Hair follicular keratinocyte (primary cell): ENCODE results near the gene LCE4A. TPM values are rescaled to one million over a fixed set of nuclear protein-coding genes. Genes with fewer than 3 reads are reported as not detected.

ENCODE experiments used
- total RNA-seq: library from RNA; depleted of rRNA; stranded (reverse); fragments of >200 nt; gene quantifications from 2 replicates; pipeline ENCODE4 v1.2.3, GENCODE V29; 2015

Gene LCE4A, protein sequence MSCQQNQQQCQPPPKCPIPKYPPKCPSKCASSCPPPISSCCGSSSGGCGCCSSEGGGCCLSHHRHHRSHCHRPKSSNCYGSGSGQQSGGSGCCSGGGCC
- not detected in 2 replicates for total RNA-seq

DNA sequence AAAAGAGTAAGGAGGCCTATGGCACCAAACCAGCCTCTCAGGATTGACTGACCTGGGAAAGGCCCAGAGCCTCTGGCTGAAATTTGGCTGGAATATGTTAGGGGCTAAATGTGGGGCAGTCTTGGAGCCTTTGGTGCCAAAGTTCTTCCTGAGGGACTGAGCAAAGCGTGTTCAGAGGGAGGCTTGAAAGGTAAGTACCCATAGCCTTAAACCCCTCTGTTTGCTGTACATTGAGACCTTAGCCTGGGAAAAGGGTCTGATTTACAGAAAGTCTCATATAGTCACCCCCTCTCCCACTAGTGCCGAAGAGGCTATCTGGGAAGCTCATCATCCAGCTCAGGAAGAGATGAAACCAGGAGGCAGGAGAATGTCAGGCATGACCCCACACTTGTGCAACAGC lies at the start of gene LCE4A:
LCE4A (plus strand) TSS at position 301 of the 400 bp plus-strand sequence. CDS start 916 bp downstream, outside the sequence.

DNA sequence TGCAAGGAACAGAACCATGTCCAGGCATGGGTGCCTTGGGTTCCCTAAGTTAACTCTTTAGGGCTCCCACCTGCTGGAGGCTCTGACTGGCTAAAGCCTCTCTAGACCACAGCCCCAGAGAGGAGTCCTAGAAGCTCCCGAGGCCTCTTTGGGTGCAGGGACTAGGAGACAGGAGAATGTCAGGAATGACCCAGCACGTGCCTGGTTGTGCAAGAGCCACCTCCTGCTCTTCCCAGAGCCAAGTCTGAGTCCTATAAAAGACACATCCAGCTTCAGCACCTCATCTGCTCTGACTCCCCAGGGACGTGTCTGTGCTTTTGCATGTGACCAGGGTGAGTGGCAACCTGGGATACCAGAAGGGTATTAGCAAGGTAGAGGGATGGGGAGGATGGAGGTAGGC lies 44.9 kb upstream of the LCE4A start, which contains the start of gene LCE2D:
LCE2D (plus strand) TSS at position 283 of the 400 bp plus-strand sequence. CDS start 726 bp downstream, outside the sequence.

DNA sequence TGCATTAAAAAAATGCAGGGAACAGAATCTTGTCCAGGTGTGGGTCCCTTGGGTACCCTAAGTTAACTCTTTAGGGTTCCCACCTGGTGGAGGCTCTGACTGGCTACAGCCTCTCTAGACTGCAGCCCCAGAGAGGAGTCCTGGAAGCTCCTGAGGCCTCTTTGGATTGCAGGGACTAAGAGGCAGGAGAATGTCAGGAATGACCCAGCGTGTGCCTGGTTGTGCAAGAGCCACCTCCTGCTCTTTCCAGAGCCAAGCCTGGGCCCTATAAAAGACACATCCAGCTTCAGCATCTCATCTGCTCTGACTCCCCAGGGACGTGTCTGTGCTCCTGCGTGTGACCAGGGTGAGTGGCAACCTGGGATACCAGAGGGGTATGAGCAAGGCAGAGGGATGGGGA lies 33.0 kb upstream of the LCE4A start, which contains the start of gene LCE2C:
LCE2C (plus strand) TSS at position 297 of the 400 bp plus-strand sequence. CDS start 737 bp downstream, outside the sequence.

DNA sequence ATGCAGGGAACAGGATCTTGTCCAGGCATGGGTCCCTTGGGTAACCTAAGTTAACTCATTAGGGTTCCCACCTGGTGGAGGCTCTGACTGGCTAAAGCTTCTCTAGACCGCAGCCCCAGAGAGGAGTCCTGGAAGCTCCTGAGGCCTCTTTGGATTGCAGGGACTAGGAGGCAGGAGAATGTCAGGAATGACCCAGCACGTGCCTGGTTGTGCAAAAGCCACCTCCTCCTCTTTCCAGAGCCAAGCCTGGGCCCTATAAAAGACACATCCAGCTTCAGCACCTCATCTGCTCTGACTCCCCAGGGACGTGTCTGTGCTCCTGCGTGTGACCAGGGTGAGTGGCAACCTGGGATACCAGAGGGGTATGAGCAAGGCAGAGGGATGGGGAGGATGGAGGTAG lies 22.1 kb upstream of the LCE4A start, which contains the start of gene LCE2B:
LCE2B (plus strand) TSS at position 301 of the 400 bp plus-strand sequence. CDS start 721 bp downstream, outside the sequence.

DNA sequence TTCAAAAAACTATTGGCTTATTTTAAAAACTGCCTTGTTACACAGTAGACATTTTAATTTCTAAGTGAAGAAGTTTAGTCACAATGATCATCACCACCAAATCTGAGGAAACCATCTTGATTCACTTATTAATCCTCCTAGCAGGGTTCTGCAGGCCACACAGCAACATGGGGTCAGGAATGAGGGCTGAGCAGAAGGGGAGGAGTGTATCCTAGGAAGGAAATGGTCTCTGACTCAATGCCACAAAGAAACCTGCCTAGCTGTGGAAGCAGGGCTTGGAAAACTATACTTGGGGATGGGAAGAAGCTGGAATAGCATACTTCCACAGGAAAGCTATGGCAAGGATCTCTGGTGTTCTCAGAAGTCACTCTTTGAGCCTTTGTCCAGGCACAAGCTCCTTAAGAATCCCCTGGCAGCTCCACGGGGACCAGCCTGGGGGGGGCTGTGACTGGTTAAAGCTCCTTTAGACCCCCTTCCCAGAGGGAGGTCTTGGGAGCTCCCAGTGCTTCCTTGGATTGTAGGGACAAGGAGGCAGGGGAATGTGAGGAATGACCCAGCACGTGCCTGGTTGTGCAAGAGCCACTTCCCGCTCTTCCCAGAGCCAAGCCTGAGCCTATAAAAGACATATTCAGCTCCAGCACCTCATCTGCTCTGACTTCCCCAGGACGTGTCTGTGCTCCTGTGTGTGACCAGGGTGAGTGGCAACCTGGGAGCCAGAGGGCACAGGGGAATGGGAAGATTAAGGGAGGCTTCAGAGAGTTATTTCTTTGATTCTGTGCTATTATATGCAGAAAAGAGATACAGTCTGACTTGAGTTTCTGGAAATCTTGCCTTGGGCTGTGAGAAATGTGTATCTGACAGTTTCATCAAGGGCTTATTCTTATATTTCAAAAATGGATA lies 10.0 kb upstream of the LCE4A start, which contains the start of gene LCE2A:
LCE2A (plus strand) TSS at position 645 of the 900 bp plus-strand sequence. CDS start 557 bp downstream, outside the sequence.

DNA sequence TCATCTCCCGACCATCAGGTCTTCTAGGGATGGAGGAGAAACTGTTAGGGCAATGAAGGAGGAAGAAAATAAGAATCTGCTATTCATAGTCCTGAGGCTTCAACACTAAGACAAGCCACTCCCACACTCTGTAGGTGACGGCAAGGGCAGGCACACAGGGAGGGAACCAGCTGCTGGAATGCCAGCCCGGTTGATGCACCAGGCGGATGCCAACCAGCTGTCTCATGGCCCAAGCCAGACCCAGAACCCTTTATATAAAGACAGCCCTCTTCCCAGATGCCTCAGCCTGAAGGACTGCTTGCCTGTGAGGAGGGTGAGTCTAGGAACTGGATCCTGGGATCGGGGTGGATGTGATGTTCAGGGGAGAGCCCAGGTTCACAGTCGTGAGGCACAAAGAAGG lies 49.8 kb downstream of the LCE4A start, which contains the start of gene KPRP:
KPRP (plus strand) TSS at position 279 of the 400 bp plus-strand sequence. CDS start 1,564 bp downstream, outside the sequence.

Other genes starting within 250 kb of the LCE4A start
- not detected in 2 replicates for gene LCE5A, start 197.4 kb upstream of the LCE4A start, total RNA-seq
- gene CRCT1, start 193.7 kb upstream of the LCE4A start, total RNA-seq = 0.23 and 5.9 TPM in 2 replicates
- 0.68 and 1.6 TPM in 2 replicates for gene LCE3E, start 141.4 kb upstream of the LCE4A start, total RNA-seq
- gene LCE3D, start 127.6 kb upstream of the LCE4A start, total RNA-seq = 6.0 TPM in 1 of 2 replicates, not detected in the other
- gene LCE3C, start 107.9 kb upstream of the LCE4A start, total RNA-seq = not detected in 2 replicates
- not detected in 2 replicates for gene LCE3B, start 94.3 kb upstream of the LCE4A start, total RNA-seq
- gene LCE3A, start 85.1 kb upstream of the LCE4A start, total RNA-seq = not detected in 2 replicates
- gene LCE2D, start 44.8 kb upstream of the LCE4A start, total RNA-seq = not detected in 2 replicates
- not detected in 2 replicates for gene LCE2C, start 32.9 kb upstream of the LCE4A start, total RNA-seq
- gene LCE2B, start 22.0 kb upstream of the LCE4A start, total RNA-seq = not detected in 2 replicates
- not detected in 2 replicates for gene LCE2A, start 9.8 kb upstream of the LCE4A start, total RNA-seq
- 0.04 TPM in 1 of 2 replicates, not detected in the other for gene KPRP, start 49.9 kb downstream of the LCE4A start, total RNA-seq
- gene LCE1F, start 67.0 kb downstream of the LCE4A start, total RNA-seq = not detected in 2 replicates
- 0.91 TPM in 1 of 2 replicates, not detected in the other for gene LCE1E, start 78.1 kb downstream of the LCE4A start, total RNA-seq
- not detected in 2 replicates for gene LCE1D, start 88.6 kb downstream of the LCE4A start, total RNA-seq
- gene LCE1C, start 98.5 kb downstream of the LCE4A start, total RNA-seq = 1.1 and 9.9 TPM in 2 replicates
- 0.11 TPM in 1 of 2 replicates, not detected in the other for gene LCE1B, start 103.8 kb downstream of the LCE4A start, total RNA-seq
- 2.9 TPM in 1 of 2 replicates, not detected in the other for gene LCE1A, start 119.3 kb downstream of the LCE4A start, total RNA-seq
- not detected in 2 replicates for gene LCE6A, start 134.7 kb downstream of the LCE4A start, total RNA-seq
- gene LCE7A, start 151.8 kb downstream of the LCE4A start, total RNA-seq = not detected in 2 replicates
- not detected in 2 replicates for gene SMCP, start 170.2 kb downstream of the LCE4A start, total RNA-seq
- 5.2 and 10.2 TPM in 2 replicates for gene IVL, start 200.4 kb downstream of the LCE4A start, total RNA-seq
- 0.31 TPM in 1 of 2 replicates, not detected in the other for gene SPRR5, start 239.0 kb downstream of the LCE4A start, total RNA-seq